Measurements from ENCODE around the gene OR52E8.

The OR52E8 gene

DNA sequence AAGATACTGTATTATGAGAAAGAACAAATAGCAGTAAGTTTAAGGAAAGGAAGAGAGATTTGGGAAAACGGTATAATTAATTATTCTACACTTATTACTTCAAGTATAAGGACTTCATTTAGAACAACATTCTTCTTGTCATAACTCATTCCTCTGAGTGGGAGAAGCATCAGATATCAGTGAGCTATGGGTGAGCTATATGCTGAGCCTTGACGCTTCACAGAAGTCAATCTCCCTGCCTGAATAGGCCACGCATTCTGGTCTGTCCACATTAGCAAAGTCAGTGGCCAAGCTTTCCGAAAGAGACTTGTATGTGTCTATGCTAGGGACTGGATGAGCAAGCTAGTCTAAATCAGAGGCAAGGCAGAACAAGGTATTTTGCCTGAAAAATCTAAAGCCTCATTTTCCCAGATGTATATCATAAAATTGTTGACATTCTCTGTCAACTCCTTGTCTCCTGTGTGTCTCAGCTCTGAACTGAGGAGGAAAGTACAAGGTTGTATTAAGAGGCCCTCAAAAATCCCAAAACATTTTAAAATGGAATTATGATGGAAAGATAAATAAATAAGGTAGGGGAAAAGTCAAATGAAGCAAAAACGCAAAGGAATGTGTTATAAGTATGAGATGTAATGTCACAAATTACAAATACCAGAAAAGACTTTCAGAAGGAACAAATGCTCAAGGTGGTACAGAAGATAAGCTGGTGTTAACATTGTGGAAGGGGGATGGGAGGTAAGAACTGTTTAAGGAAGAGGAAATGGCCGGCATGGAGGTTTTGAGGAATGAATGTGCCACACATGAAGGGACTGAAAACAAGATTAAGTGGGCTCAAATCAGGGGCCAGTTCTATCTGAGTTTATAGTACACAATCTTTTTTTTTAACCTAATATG, 47.3 kb downstream of the OR52E8 start:
- in situ Hi-C loops (cut with MboI; ENCODE audit: low pct_unique_long_range_greater_than_20kb, low sequenced_read_pairs, unreplicated experiment): loop anchor here (25.0 kb wide), 1 partner anchor 323 kb away; the partner anchor contains the start of gene OR52D1

DNA sequence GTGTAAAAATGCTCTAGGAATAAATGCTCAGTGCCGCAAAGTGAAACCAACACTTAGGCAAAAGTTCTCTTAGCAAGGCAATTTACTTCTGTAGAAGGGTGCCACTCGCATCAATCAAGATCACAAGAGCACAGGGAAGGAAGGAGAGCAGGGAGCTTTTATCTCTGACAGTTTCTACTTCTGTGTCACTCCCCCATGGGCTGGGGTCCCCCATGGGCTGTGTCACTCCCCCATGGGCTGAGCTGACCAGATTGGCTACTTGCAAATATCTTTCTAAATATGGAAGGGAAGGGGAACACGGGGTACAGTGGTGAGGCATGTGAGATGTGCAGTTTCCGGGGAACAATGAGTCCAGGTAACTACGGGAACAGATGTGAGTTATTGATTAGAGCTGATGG, 48.4 kb downstream of the OR52E8 start:
- in situ Hi-C loops (cut with MboI; ENCODE audit: low pct_unique_long_range_greater_than_20kb, low sequenced_read_pairs, unreplicated experiment): loop anchor here (25.0 kb wide), 1 partner anchor 322 kb away; the partner anchor contains the start of gene OR52D1
- no peak for DNase-seq (ENCODE audit: low spot score)
- TF ChIP-seq, protein P1, sequence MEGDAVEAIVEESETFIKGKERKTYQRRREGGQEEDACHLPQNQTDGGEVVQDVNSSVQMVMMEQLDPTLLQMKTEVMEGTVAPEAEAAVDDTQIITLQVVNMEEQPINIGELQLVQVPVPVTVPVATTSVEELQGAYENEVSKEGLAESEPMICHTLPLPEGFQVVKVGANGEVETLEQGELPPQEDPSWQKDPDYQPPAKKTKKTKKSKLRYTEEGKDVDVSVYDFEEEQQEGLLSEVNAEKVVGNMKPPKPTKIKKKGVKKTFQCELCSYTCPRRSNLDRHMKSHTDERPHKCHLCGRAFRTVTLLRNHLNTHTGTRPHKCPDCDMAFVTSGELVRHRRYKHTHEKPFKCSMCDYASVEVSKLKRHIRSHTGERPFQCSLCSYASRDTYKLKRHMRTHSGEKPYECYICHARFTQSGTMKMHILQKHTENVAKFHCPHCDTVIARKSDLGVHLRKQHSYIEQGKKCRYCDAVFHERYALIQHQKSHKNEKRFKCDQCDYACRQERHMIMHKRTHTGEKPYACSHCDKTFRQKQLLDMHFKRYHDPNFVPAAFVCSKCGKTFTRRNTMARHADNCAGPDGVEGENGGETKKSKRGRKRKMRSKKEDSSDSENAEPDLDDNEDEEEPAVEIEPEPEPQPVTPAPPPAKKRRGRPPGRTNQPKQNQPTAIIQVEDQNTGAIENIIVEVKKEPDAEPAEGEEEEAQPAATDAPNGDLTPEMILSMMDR (IDR thresholded peaks at IDR 0.05; ENCODE audit: extremely low read depth, insufficient read depth, missing control alignments): no peak

More for the DNA sequence above, 47.3 kb downstream of the OR52E8 start:
- DNase-seq (ENCODE audit: low spot score): no peak
- TF ChIP-seq, protein P1 (IDR thresholded peaks at IDR 0.05; ENCODE audit: extremely low read depth, insufficient read depth, missing control alignments): no peak

DNA sequence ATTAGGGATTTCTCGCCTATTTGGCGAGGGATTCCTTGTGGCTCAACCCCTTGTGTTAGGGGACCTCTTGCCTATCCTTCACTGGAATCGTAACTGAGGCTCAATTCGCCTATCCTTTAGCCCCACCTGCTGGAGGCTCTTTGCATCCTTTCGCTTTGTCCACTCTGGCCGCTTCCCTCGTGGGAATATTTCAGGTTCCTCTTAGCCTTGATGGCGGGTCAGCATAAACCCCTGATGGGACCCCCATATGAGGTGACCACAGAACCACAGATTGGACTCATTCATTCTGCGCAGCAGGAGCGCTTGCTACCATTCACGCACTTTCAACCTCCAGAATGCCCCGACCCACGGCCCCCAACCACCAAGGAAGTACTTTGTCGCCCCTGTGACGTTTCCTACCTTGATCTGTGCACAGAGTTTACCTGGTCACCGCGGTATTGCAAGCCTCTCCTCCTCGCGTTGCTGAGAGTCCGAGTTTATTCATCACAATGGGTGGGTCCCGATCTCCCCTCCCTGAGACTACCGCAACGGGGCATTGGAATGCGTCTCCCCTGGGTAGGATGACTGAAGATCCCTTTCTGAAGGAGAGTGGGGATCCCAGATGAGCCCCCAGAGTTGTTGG, 48.9 kb downstream of the OR52E8 start, which contains the start of gene OR52N2:
Gene OR52N2, plus strand, starts transcription at position 425 of the 622 bp plus-strand sequence. CDS start 11,412 bp downstream, outside the sequence.
- TF ChIP-seq, protein P1 (IDR thresholded peaks at IDR 0.05; ENCODE audit: extremely low read depth, insufficient read depth, missing control alignments): peak; percentile 84
- peak; percentile 19 for DNase-seq (ENCODE audit: low spot score)
- in situ Hi-C loops (cut with MboI; ENCODE audit: low pct_unique_long_range_greater_than_20kb, low sequenced_read_pairs, unreplicated experiment): loop anchor here (25.0 kb wide), 1 partner anchor 321 kb away; the partner anchor contains the start of gene OR52D1

DNA sequence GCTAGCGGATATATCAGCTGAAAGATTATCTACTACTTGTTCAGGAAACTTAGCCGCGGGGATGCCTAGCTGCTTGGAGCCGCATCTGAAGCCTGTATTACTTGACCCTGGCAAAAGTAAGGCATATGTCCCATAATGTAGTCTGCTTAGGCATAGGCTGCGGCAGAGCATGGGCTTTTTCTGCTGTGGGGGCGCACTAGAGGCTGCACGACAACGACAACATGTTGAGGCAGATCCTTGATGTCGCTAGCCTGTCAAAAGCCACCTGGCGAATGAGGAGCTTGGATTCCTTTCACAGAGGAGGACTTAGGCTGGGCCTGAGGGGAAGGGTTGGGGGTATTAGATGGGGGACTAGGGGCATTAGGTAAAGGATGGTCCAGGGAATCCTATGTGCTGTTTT, 49.9 kb downstream of the OR52E8 start:
- in situ Hi-C loops (cut with MboI; ENCODE audit: low pct_unique_long_range_greater_than_20kb, low sequenced_read_pairs, unreplicated experiment): loop anchor here (25.0 kb wide), 1 partner anchor 320 kb away; the partner anchor contains the start of gene OR52D1
- TF ChIP-seq, protein P1 (IDR thresholded peaks at IDR 0.05; ENCODE audit: extremely low read depth, insufficient read depth, missing control alignments): no peak
- DNase-seq (ENCODE audit: low spot score): no peak
